ENCODE measurements around the gene CSTF2T. TPM values are rescaled to one million over a fixed set of nuclear protein-coding genes. Genes with fewer than 3 reads are reported as not detected.
"Not testable (repeated sequence)": the region's sequence is repeated elsewhere in the genome, so short reads cannot be mapped to it uniquely, and the experiment has no call there.

CSTF2T gene
- polyA plus RNA-seq, 4 donors, result 41.6 to 43.5 (median 42.1) TPM

GRCh38 chr10:51698473-51699063, 827 bp downstream of the CSTF2T start:
- no peak for DNase-seq (ENCODE audit: low read depth in 4 of 4, low spot score in 2 of 4)

DNA sequence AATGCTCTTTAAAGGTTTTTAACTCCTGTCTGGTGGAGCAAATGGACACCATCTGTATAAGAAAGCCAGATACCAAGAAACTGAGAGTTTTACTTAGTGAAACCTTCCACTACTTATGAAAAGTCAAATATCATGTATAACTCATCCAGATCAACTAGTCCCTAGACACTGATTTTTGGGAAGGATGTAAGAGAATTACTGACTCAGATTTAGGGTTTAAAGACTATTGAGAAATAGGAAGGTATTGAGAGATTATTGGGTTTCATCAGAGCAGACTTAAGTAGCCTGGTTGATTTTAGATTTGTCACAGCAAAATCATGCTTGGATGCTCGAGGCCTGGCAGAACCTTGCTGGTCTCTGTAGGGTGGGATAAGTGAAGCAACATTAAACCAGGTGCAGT, 3.1 kb downstream of the CSTF2T start:
- DNase-seq (ENCODE audit: low read depth in 4 of 4, low spot score in 2 of 4), result no peak

DNA sequence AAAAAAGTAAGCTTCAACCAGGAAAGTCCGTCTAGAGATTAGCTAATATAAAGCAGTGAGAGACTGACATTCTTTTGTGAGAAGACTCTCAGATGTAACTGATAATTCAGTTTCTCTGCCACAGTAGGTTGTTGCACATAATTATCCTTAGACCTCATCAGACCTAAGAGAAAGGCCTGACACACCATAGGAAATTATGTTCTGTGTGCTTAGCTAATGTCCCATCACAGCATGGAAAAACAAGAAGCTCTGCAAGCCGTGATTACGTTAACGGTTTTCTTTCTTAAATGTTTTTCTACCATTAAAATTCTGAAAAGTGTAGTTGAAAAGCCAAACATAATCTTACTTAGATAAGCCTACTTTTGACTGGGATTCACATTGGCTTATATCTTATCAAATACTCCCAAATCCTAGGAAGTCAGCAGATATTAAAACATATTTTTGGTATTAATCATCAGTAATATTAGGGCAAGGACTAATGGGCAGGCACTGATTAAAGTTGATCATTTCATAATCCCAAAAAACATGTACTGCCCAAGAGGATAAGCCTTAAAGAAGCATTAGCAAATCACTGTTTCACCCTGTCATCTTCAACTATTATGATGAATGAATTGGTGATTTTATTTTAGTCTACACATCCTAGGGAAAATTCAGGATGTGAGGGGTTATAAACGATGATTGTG, 5.2 kb downstream of the CSTF2T start:
- DNase-seq (ENCODE audit: low read depth in 4 of 4, low spot score in 2 of 4), result no peak

- no peak for DNase-seq (ENCODE audit: low read depth in 4 of 4, low spot score in 2 of 4)
Observed at GRCh38 chr10:51691135-51691534, 8.3 kb downstream of the CSTF2T start.

GRCh38 chr10:51689536-51689935, 9.9 kb downstream of the CSTF2T start:
- no peak for DNase-seq (ENCODE audit: low read depth in 4 of 4, low spot score in 2 of 4)

DNA sequence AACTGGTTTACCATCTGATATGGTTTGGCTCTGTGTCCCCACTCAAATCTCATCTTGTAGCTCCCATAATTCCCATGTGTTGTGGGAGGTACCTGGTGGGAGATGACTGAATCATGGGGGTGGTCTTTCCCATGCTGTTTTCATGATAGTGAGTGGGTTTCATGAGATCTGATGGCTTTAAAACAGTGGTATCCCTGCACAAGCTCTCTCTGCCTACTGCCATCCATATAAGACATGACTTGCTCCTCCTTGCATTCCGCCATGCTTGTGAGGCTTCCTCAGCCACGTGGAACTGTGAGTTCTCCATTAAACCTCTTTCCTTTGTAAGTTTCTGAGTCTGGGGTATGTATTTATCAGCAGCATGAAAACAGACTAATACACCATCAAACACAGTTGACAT, 10.6 kb downstream of the CSTF2T start:
- DNase-seq (ENCODE audit: low read depth in 4 of 4, low spot score in 2 of 4), result not testable (repeated sequence)

- DNase-seq (ENCODE audit: low read depth in 4 of 4, low spot score in 2 of 4), result no peak
Observed at GRCh38 chr10:51687296-51687695, 12.1 kb downstream of the CSTF2T start.

DNA sequence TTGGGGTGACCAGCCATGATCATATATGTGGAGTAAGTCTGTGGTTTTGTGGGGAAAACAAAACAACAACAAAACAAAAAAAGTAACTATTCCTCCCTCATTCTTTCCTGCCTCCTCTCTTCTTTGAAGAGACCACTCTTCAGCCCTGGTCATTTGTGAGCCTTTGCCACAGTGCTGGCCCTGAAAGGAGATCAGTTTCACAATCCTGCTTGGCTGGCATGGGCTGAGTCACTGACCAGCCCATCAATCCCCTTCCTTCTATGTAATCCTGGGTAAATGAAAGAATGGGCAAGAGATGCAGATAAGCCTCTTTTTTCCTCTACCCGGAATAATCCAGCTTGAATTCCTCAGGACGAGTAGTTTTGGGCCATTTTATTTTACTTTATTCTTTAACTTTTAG, 13.6 kb downstream of the CSTF2T start:
- no peak for DNase-seq (ENCODE audit: low read depth in 4 of 4, low spot score in 2 of 4)

GRCh38 chr10:51683031-51683691, 16.2 kb downstream of the CSTF2T start:
- no peak for DNase-seq (ENCODE audit: low read depth in 4 of 4, low spot score in 2 of 4)

DNA sequence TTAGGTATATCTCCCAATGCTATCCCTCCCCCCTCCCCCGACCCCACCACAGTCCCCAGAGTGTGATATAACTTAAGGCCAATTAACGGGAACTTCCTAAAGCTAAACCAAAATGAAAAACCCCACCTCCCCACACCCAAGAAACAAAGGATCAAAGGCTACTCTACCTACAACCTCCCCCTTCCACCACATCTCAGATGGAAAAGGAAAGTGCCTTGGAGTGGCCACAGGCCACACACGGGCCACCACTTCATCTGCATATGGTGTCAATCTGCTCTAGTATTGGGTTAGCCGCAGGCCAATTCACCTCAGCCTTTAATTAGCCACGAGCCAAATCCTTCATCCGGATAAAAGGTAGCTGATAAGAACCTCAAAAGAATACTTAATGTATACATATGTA, 19.6 kb downstream of the CSTF2T start:
- DNase-seq (ENCODE audit: low read depth in 4 of 4, low spot score in 2 of 4), result no peak

DNA sequence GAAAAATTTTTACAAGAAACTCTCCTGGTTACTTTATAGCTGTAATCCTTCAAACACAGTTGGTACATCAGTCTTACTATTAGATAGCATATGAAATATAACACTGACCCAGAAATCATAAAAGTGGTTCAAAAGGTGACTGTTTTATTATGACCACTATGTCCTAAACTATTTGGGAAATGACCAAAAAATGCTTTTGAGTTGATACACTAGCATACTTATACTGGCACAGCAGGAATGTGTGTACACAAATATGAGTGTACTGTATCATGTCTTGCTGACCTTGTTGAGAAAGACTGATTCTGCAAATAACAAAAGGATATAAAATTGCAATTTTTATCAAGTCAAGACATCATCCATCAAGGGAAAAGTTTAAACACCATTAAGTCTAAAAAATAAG, 24.3 kb downstream of the CSTF2T start:
- DNase-seq (ENCODE audit: low read depth in 4 of 4, low spot score in 2 of 4), result no peak

DNA sequence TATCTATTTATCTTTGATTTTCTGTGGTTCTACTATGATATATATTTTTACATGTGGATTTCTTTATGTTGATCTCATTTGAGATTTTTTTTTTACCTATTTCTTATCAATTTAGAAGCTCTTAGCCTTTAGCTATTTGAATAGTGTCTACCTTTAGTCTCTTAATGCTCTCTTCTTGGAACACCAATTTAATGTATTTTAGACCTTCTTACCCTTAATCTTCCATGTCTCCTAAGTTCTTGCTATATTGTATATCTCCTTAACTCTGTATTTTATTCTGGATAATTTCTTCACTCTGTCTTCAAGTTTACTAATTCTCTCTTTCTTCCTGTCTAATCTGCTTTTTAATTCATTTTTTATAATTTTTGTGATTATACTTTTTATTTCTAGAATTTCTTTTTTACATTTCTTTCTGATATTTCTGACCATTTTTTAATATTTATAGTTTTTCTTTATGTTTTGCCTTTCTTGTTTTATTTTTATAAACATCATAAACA, 27.3 kb downstream of the CSTF2T start:
- DNase-seq (ENCODE audit: low read depth in 4 of 4, low spot score in 2 of 4), result no peak

GRCh38 chr10:51669041-51669440, 30.4 kb downstream of the CSTF2T start:
- no peak for DNase-seq (ENCODE audit: low read depth in 4 of 4, low spot score in 2 of 4)

DNA sequence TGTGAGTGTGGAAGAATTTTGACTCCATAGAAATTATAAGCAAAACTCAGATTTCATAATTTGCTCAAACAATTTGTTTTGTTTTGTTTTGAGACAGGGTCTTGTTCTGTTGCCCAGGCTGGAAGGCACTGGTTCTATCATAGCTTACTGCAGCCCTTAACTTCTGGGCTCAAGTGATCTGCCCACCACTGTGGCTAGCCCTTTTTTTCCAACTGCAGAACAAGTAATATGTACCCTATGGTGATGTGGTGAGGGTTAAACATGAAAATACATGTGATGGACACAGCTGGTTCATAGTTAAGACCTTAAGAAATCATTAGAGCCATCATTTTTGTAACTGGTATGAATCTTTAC, 31.1 kb downstream of the CSTF2T start:
- no peak for DNase-seq (ENCODE audit: low read depth in 4 of 4, low spot score in 2 of 4)

GRCh38 chr10:51667678-51668335, 31.6 kb downstream of the CSTF2T start:
- no peak for DNase-seq (ENCODE audit: low read depth in 4 of 4, low spot score in 2 of 4)

- DNase-seq (ENCODE audit: low read depth in 4 of 4, low spot score in 2 of 4), result no peak
Observed at GRCh38 chr10:51666456-51666855, 32.9 kb downstream of the CSTF2T start.

- DNase-seq (ENCODE audit: low read depth in 4 of 4, low spot score in 2 of 4), result no peak
Observed at GRCh38 chr10:51663086-51663485, 36.3 kb downstream of the CSTF2T start.

GRCh38 chr10:51659344-51659743, 40.1 kb downstream of the CSTF2T start:
- no peak for DNase-seq (ENCODE audit: low read depth in 4 of 4, low spot score in 2 of 4)

DNA sequence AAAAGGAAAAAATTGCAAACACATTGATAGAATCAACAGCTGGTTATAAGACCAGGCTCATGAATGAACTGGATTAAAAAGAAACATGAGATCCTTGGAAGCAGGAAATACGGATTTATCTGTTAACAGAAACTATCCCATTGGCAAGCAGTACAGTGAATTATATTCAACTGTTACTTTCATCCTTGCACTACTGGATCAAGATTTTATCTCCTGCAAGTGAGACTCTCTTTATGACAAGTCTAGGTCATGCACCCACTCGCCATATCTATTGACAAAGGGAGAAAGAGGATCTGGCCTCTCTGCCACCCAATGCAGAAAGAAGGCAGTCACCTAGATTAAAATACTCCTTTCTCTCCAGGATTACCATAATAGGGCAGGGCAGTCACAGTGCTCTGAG, 41.4 kb downstream of the CSTF2T start:
- no peak for DNase-seq (ENCODE audit: low read depth in 4 of 4, low spot score in 2 of 4)

DNA sequence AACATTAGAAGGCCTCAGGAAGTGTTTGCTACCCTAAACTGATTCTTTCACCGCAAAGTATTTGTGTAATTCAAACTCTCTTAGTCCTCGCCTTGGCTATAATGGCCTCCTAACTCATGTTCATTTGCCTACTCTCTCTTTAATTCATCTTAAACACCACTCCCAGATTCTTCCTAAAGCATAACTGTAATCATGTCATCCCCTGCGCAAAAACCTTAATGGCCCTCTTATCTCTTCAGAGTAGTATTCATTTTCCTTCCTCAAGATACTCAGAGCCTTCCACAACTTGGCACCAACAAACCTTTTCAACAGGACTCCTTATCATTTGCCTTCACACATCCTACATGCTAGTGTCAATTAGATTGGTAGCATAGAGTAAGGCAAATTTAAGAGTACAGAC, 42.9 kb downstream of the CSTF2T start:
- no peak for DNase-seq (ENCODE audit: low read depth in 4 of 4, low spot score in 2 of 4)

- DNase-seq (ENCODE audit: low read depth in 4 of 4, low spot score in 2 of 4), result no peak
Observed at GRCh38 chr10:51654918-51655317, 44.5 kb downstream of the CSTF2T start.

DNA sequence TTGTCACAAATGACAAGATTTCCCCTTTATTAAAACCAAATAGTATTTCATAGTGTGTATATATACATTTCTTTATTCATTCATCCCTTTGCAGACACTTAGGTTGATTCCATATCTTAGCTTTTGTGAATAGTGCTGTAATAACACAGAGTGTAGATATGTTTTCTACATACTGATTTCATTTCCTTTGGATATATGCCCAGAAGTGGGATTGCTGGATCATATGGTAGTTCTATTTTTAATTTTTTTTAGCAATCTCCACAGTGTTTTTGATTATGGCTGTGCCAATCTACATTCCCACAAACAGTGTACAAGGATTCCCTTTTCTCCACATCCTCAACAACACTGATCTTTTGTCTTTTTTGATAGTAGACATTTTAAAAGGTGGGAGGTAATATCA, 46.4 kb downstream of the CSTF2T start:
- no peak for DNase-seq (ENCODE audit: low read depth in 4 of 4, low spot score in 2 of 4)

Measured in left renal cortex interstitium (tissue), 4 donors.